GM18519 (cell line): ENCODE measurements around the gene INTS1.
"Not testable (repeated sequence)": the region's sequence is repeated elsewhere in the genome, so short reads cannot be mapped to it uniquely, and the experiment has no call there.

ENCODE experiments used
- ATAC-seq: cut with Tn5 transposase; IDR thresholded peaks from one replicate; pipeline ENCODE4 v1.9.1; 2021; ENCODE audit warnings: mild to moderate bottlenecking, moderate library complexity; ENCODE audit not compliant: unreplicated experiment, low FRiP score

The INTS1 gene

DNA sequence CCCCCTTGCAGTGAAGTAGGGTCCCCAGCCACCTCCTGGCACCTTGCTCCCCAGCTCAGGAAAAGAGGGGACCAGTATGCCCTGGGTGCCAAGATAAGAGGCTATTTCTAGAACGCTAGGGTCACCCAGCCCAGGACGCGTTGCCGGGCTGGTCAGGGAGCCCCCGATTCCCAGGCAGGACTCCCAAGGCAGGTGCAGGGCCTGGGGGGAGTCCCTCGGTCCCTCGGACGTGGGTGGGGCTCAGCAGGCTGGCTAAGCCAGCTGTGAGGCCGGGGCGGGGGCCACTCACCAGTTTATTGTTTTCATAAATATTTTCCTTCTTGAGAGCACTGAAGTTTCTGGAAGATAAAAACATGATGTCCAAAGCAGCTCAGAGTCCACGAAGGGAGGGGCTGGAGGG is 54.2 kb downstream of the INTS1 start:
- no peak for ATAC-seq

DNA sequence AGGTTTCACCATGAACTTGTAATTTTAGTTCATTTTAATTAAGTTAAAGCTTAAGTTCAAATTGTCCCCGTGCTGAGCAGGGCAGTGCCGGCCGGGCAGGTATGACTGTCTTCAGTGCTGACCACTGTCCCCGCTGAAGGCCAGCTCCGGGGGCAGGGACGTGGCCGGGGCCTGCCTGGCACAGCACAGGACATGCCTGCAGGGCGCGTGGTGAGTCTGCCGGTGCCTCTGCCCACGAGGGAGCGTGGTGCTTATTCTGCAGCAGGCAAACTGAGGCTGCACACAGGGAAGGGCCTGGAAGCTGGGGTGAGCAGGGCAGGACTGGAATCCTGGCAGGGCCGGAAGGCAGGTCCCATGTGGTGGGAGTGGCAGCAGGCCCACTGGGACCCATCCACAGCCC is 54.7 kb downstream of the INTS1 start:
- ATAC-seq = no peak

DNA sequence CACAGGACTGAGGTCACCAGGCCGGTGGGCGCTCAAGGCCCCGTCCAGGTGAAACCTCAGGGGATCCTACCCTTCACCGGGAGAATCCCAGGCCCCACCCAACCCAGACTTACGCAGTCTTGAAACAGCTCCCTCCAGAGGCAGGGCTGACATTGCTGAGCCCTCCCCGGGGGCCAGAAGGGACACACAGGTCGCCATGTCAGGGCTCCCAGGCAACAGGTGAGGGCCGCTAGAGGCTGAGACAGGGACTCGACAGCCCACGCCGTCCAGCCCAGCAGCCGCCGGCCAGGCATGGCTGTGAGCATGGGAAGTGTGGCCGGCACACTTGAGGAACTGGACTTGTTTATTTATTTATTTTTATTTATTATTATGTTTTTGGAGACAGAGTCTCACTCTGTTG is 55.2 kb downstream of the INTS1 start:
- no peak for ATAC-seq

DNA sequence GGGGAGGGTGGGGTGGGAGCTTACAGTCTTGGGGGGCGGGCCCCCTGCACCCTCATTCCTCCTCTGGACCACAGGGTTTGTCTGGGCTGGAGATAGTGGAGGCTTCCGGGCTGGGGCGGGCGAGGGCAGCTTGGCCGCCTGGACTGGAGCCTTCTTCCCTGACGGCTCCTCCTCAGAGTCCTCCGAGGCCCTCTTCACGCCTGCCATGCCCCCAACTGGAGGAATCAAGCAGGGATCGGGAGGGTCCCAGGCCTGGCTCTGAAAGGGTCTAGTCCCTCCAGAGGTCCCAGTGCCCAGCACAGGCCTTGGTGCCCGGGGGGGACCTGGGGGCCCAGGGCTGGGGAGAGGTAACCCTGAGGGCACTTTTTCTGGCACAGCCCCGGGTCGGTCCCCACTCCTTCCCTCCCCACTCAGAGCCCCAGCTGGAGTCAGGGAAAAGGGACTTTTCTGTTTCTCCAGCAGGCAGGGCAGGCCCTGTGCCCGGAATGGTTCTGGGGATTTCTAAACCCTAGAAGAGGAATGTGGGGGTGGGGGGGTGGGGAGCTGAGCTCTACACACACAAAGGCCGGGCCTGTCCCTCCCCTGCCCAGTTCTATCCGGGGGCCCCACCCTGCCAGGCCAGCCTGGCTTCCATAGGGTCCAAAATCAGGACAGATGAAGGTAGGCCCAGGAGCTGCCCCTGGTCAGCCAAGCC is 56.5 kb downstream of the INTS1 start:
- ATAC-seq = no peak

DNA sequence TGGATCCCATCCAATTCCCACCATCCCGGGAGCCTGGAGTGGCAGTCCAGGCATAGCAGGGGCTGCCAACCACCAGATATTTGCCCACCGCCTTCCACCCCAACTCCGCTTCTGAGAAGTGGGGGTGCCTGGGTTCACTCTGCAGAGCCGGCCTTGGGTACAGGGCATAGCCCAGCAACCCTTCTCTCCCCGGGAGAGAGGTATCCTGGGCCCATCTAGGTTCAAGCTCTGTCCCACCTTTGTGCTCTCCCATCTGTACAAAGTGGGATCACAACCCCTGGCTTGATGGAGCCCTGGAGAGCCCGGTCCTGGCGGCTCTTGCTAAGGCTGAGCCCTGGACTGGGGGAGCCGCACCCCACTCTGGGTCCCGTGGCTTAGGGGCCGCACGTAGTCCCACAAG is 57.1 kb downstream of the INTS1 start:
- no peak for ATAC-seq

DNA sequence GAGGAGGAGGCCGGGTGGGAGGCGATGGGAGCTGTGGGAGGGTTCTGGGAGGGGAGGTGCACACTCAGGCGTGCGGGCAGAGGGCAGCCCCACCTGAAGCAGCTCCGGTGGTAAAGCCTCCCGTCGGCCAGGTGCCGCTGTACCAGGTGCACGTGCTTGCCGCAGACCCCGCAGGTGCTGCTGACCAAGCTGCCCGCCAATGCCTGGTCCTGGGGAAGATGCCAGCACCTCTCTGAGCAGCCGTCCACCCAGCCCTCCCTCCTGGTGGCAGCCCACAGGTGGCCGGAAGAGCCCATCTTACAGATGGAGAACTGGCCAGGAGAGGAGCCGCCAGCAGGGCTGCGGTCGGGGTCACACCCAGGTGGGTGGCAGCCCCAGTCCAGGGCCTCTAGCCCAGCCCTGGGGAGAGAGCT is 57.6 kb downstream of the INTS1 start:
- ATAC-seq = no peak

DNA sequence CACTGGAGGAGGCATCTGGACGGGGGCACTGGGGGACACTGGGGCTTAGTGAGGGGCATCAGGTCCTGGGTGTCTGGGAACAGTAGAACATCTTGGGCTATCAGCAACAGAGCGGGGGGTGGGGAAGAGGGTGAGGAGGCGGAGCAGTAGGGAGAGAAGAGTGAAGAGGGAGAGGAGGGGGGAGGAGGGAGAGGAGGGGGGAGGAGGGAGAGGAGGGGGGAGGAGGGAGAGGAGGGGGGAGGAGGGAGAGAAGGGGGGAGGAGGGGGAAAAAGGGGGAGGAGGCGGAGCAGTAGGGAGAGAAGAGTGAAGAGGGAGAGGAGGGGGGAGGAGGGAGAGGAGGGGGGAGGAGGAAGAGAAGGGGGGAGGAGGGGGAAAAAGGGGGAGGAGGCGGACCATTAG is 58.2 kb downstream of the INTS1 start:
- ATAC-seq = not testable (repeated sequence)

DNA sequence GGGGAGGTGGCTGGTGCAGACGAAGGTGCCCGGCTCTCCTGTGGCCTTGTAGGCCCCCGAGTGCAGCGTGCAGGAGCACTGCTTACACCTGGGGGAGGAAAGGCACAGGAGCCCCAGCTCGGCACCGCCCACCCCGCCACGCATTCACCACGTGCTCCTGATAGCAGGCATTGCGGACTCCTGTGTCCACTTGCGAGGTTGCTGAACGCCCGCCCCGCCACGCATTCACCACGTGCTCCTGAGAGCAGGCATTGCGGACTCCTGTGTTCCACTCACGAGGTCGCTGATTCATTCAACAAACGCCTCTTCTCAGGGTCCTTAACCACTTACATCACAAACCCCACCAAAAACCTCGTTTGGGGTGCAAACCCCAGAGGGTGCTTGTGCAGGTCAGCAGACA is 58.8 kb downstream of the INTS1 start:
- no peak for ATAC-seq

DNA sequence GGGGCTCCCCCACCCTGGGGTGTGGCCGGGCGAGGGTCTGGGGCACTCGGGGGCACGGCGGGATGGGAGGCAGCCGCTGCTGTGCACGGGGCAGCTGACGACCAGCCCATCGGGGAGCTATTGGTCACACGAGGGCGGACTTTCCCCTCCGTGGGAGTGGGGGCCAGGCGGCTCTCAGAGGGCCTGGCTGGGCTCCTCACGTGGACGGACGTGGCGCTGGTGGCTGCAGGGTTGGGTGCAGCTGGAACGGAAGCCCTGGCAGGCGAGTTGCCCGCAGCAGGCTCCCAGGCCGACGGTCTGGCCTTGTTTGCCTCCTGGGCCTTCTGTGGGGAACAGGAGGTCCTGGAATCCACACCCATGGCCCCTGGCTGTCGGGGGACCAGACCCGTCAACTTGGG is 59.3 kb downstream of the INTS1 start:
- ATAC-seq = no peak

DNA sequence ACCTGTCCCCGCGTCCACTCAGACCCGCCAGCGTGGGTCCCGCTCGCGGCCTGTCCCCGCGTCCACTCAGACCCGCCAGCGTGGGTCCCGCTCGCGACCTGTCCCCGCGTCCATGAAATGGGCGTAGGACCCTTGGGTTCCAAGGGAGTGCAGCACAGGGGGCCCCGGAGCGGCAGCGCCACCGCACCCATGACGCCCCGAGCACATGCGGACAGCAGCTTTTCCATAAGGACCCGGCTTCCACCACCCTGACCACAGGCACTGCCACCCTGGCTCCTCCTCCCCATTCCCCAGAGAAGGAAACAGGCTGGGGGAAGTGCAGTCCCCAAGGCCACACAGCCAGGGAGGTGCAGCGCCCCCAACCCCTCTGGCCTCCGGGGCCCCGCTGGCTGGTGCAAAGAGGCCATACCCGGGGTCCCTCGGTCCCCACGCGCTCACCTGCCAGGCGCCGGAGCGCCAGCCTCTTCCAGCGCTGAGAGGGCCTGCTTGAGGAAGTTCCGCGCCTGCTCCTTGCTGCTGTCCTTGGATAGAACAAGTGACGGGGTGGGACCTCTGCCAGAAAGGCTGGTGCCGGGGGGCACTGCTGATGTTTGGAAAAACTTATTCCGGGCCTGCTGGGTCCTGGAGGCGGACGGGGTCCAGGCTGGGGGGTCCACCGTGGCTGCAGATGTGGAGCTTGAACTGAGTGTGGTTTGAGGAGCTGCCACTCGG is 59.8 kb downstream of the INTS1 start:
- no peak for ATAC-seq

DNA sequence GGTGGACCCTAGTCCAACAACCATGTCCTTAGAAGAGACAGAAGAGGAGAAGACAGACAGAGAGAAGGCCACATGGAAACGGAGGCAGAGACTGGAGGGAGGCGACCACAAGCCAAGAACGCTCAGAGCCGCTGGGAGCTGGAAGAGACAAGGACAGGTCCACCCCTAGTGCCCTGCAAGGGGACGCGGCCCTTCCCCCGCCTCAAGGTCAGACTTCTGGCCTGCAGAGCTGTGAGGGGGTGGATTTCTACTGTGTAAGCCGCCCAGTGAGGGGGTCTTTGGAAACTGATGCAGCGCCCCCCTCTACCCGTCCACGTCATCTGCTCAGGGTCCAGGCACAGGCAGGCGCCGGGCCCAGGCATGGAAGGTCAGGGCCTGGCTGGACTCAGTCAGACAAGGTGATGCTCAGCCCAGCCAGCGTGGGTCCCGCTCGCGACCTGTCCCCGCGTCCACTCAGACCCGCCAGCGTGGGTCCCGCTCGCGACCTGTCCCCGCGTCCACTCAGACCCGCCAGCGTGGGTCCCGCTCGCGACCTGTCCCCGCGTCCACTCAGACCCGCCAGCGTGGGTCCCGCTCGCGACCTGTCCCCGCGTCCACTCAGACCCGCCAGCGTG is 60.5 kb downstream of the INTS1 start:
- ATAC-seq = not testable (repeated sequence)

DNA sequence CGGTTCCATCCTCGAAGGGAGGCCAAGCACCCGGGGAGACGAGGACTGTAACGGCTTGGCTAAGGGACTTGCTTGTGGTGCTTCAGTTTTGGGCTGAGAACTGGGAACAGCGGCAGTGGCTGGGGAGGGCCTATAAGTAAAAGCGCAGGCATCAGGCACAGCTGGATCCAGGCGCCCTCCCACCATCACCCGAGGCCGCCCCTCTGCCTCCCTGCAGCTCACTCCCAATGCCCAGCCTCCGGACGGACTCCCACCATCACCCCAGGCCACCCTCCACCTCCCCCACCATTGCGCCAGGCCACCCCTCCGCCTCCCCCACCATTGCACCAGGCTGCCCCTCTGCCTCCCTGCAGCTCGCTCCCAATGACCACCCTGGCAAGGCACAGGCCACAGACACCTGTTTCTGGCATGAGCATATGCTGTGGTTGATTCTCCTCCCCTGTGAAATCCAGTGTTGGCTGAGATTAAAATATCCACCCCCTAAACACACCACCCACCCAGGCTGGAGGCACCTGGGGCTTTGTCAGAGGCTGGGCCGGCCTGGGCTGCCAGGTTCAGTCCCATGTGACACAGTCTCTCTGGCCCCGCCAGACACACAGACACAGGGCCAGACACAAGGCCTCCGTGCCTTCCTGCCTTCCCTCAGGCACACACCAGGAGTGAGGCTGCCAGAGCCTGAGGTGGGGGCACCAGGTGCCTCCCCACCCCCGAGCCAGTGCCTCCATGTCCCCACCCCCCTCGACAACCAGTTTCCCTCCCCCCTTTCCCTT is 61.6 kb downstream of the INTS1 start:
- ATAC-seq = no peak

DNA sequence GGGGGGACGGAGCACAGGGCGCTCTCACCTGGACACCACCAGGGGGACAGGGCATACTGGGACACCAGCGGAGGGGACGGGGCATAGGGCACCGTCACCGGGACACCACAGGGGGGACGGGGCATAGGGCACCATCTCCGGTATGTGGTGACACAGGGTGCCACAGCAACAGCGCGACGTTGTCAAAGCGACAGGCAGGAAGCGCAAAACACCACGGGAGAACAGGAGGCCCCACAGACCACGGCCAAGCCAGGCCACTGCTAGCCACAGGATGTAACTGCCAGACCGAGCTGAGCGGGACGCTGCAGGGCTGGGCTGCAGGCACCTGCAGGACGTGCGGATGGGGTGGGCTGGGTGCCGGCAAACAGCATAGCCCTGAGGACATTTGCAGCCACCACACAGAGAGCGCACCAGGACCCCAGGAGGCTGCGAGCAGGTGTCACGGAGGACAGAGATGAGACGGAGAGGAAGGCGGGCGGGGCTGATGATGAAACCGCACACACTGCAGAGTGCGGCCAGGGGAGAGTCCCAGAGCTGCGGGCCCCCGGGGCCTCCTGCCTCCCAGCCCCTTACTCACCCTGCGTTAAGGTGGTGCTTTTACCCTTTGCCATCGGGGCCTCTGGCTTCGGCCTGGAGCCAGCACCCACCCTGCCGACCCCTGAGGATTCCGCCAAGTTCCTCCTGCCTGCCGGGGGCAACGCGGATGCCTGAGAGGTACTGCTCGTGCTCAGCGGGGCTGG is 62.4 kb downstream of the INTS1 start:
- ATAC-seq = no peak

DNA sequence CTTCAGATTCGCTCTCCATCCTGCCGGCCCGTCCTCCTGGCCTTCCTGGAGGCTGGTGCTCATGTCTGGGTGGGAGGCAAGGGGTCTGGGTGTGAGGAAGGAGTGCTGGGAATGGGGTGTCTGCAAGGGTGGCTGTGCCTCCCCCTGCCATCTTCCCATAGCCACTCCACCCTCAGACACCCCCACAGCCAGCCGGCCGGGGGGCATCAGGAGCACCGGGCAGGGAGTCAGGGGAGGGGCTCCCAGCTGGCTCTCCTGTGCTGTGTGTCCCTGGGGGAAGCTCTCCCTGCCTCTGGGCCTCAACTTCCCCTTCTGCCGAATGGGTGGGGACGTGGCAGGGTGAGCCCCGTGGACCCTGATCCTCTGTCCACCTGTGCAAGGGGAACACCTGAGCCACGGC is 63.6 kb downstream of the INTS1 start:
- no peak for ATAC-seq

DNA sequence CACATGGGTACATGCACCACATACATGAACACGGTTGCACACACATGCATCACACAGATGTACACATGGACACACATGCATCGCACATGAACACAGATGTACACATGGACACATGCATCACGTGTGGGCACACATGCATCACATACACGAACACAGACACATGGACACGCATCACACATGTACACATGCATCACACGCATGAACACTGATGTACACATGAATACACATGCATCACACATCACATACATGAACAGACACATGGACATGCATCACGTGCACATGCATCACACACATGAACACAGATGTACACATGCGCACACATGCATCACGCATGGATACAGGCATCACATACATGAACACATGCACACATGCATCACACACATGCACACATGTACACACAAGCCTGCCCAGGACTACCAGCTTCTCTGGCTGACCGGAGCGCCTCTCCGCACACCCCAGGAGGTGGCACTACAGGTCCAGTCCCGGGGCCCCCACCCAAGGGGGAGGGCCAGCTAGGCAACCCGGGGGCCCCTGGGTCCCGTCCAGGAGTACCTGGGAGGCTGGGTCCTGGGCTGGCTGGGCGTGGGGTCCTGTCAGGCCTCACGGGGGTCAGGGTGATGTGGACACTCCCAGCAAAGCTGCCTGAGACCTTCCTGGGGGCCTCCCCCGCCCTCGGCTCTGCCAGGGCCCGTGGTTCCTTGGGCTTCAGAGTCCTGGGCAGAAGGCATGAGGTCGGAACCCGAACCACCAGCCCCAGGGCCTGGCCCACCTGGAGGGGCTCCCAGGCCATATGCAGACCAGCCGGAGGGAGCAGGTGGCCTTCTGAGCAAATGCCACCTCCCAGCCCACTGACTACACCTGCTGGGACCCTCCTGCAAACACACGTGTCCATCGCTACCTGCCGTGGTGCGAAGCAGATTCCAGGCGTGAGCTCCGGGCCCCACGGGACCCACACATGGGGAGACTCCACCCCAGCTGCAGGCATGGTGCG is 64.5 kb downstream of the INTS1 start:
- no peak for ATAC-seq

DNA sequence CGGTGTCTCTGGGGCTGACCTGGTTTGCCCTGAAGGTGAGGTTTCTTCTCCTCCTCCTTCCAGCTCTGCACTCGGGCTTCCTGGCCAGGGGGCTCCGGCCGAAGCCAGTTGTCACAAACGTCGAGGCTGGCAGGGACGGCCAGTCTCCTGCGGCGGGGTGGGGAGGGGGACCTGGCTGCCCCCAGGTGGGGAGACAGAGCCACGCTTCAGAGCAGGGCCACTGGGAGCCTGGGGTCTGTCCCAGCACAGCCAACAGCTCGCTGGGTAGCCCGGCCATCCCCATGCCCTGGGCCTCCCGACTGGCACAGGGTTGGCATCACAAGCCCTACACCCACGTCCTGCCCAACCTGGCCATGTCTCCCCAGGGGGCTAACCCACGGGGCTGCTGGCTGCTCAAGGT is 65.4 kb downstream of the INTS1 start:
- ATAC-seq = no peak

DNA sequence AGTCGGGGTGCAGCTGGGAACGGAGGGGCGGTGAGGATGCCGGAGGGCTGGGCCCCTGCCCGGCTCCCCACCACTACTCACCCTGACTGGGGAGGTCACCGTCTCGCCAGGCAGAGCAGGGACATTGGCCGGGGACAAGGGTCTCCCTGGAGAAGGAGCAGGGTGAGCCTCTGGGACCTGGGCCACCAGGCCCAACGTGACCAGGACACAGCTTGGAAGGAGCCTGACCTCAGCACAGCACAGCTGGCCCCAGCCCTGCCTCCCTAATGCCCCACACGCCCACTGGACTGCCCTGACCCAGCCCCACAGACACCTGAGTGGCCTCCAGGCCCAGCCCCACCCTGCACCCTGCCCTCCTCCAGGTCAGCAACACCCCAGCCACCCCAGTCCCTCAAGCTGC is 66.0 kb downstream of the INTS1 start:
- no peak for ATAC-seq

DNA sequence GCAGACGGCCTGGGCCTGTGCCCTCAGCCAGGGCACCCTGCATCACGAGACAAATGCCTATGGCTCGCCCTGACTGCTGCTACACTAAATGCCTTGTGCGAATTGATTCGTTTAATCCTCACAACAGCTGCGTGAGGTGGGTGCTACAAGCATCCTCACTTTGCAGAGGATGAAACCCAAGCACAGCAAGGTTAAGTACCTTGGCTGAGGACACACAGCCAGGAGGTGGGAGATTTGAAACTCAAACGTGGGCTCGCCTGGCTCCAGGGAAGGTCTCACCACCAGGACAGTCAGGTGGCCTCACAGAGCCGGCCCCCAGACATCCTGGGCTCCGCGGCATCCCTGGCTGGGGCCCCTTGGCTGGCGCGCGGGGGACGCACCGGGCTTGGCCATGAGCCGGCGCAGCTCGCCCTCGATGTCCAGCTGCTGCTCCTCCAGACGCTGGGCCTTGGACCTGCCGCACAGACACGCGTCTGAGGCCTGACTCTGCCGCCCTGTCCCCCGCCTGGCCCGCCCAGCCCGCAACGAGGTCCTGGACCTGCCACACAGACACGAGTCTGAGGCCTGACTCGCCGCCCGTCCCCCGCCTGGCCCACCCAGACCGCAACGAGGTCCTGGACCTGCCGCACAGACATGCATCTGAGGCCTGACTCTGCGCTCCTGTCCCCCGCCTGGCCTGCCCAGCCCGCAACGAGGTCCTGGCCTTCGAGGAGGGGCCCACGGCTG is 66.9 kb downstream of the INTS1 start:
- ATAC-seq = no peak

DNA sequence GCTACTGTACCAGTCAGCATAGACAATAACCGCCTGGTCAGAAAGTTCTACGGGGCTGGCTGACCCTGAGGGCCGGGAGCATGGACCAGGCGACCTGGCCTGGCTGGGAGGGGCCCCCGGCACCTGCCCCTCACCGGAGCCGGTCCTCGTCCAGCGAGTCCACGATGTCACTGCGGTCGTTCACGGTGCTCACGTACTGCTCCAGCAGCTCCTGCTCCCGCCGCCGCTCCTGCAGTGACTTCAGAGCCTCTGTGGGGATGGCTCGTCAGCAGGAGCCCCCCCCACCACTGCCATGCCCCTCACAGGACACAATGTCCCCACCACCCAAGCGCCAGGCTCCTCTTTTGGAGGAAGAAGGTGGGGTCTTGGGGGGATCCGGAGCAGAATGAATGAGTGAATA is 67.6 kb downstream of the INTS1 start:
- ATAC-seq = no peak
